Stomach (tissue), 4 donors: Measurements from ENCODE around the gene PLXNA2.

Experiments used
- EP300 ChIP-seq: sonication (generic); formaldehyde crosslinking; IDR thresholded peaks from one replicate; pipeline ENCODE4 v1.6.1; 2017; ENCODE audit warnings: antibody characterized with exemption
- POLR2A ChIP-seq, 4 donors: fragments of 450-650 bp; IDR thresholded peaks; one replicate each; pipeline ENCODE4 v1.6.1; 2016; ENCODE audit warnings: antibody characterized with exemption in 4 of 4, control low read depth in 2 of 4, mild to moderate bottlenecking in 1 of 4, moderate library complexity in 1 of 4
- POLR2AphosphoS5 ChIP-seq, 3 donors: sonication (generic); formaldehyde crosslinking; IDR thresholded peaks; one replicate each; pipeline ENCODE4 v1.6.1; 2016; ENCODE audit warnings: antibody characterized with exemption in 3 of 3
- TF ChIP-seq, protein P1 (sequence below), 7 experiments: fragments of 450-650 bp in 4 of 7; fragments of 200-600 bp in 3 of 7; sonication (generic) in 3 of 7; IDR thresholded peaks; one replicate each; pipeline ENCODE4 v1.5.1; 2016 to 2019; ENCODE audit warnings: antibody characterized with exemption in 7 of 7, control low read depth in 2 of 7, mild to moderate bottlenecking in 1 of 7

DNA sequence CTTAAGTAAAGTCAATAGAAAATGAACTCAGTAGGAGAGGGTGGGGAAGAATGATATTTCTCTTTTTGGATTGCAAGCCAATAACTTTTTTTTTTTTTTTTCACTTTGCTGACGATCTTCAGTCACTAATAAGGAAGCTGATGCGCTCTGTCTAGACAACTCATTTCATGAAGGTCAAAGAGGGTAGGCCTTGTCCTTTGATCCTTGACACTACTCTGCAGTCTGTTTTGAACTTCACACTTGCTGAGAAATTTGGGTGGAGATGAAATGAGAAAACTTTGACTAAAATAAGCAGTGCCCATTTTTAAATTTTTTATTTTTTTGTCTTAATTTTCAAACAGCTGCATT, 20.9 kb upstream of the PLXNA2 start:
- TF ChIP-seq EP300 (no peak), POLR2A (IDR thresholded peaks at IDR 0.05) (no peak), POLR2AphosphoS5 (IDR thresholded peaks at IDR 0.05) (no peak)
- TF ChIP-seq, protein P1, sequence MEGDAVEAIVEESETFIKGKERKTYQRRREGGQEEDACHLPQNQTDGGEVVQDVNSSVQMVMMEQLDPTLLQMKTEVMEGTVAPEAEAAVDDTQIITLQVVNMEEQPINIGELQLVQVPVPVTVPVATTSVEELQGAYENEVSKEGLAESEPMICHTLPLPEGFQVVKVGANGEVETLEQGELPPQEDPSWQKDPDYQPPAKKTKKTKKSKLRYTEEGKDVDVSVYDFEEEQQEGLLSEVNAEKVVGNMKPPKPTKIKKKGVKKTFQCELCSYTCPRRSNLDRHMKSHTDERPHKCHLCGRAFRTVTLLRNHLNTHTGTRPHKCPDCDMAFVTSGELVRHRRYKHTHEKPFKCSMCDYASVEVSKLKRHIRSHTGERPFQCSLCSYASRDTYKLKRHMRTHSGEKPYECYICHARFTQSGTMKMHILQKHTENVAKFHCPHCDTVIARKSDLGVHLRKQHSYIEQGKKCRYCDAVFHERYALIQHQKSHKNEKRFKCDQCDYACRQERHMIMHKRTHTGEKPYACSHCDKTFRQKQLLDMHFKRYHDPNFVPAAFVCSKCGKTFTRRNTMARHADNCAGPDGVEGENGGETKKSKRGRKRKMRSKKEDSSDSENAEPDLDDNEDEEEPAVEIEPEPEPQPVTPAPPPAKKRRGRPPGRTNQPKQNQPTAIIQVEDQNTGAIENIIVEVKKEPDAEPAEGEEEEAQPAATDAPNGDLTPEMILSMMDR (IDR thresholded peaks at IDR 0.05) = no peak
